GM23338 (cell line): ENCODE results near the gene CTXN1. TPM values are rescaled to one million over a fixed set of nuclear protein-coding genes. Genes with fewer than 3 reads are reported as not detected.

Source experiments
- ATAC-seq: fragments of 200-7000 bp; cut with Tn5 transposase; 3 replicates; pipeline ENCODE4 v1.9.1; 2020
- DNase-seq: peaks from one replicate; pipeline ENCODE4 v3.0.0-alpha.2; 2015; ENCODE audit warnings: low spot score
- H2AFZ ChIP-seq: fragments of 200-600 bp; sonication (generic); 2 replicates; pipeline ENCODE4 v1.8.0; 2016; ENCODE audit warnings: antibody characterized with exemption, mild to moderate bottlenecking, moderate library complexity
- H3F3A ChIP-seq: fragments of 200-600 bp; sonication (generic); replicated peaks from 2 replicates; pipeline ENCODE4 v1.8.0; 2017; ENCODE audit warnings: antibody characterized with exemption, mixed run types, low read depth
- H3K27ac ChIP-seq: fragments of 200-600 bp; sonication (generic); 2 replicates; pipeline ENCODE4 v1.6.1; 2016; ENCODE audit warnings: low read depth
- H3K27me3 ChIP-seq: fragments of 200-600 bp; sonication (generic); 2 replicates; pipeline ENCODE4 v1.8.0; 2016; ENCODE audit warnings: mild to moderate bottlenecking, mixed run types, moderate library complexity; ENCODE audit not compliant: insufficient read depth
- H3K36me3 ChIP-seq: fragments of 200-600 bp; sonication (generic); 2 replicates; pipeline ENCODE4 v1.8.0; 2016; ENCODE audit warnings: mild to moderate bottlenecking; ENCODE audit not compliant: insufficient read depth
- H3K4me1 ChIP-seq: fragments of 200-600 bp; sonication (generic); 2 replicates; pipeline ENCODE4 v1.8.0; 2016; ENCODE audit warnings: mild to moderate bottlenecking, moderate library complexity; ENCODE audit not compliant: insufficient read depth
- H3K4me2 ChIP-seq: fragments of 200-600 bp; sonication (generic); 2 replicates; pipeline ENCODE4 v1.7.1; 2017; ENCODE audit warnings: mixed run types
- H3K4me3 ChIP-seq: fragments of 200-600 bp; sonication (generic); 2 replicates; pipeline ENCODE4 v1.6.1; 2016; ENCODE audit warnings: mixed run types
- H3K79me2 ChIP-seq: fragments of 200-600 bp; sonication (generic); replicated peaks from 2 replicates; pipeline ENCODE4 v1.8.0; 2017; ENCODE audit warnings: mild to moderate bottlenecking; ENCODE audit not compliant: insufficient read depth
- H3K9me2 ChIP-seq: fragments of 200-600 bp; sonication (generic); 2 replicates; pipeline ENCODE4 v1.8.0; 2017; ENCODE audit not compliant: insufficient read depth
- H4K20me1 ChIP-seq: fragments of 200-600 bp; sonication (generic); replicated peaks from 2 replicates; pipeline ENCODE4 v1.8.0; 2017; ENCODE audit warnings: mild to moderate bottlenecking; ENCODE audit not compliant: insufficient read depth
- H3K27ac Mint-ChIP-seq: 2 replicates; pipeline ENCODE4 v1.8.0; 2020; ENCODE audit warnings: inconsistent platforms, mild to moderate bottlenecking, moderate library complexity, mixed read lengths
- H3K27me3 Mint-ChIP-seq: 3 replicates; pipeline ENCODE4 v1.8.0; 2022; ENCODE audit warnings: low read depth, mild to moderate bottlenecking, moderate library complexity, mixed read lengths, inconsistent platforms; ENCODE audit not compliant: insufficient read depth, poor library complexity
- H3K36me3 Mint-ChIP-seq: 3 replicates; pipeline ENCODE4 v1.8.0; 2021; ENCODE audit warnings: low read depth, mild to moderate bottlenecking, inconsistent platforms, moderate library complexity, mixed read lengths
- H3K4me1 Mint-ChIP-seq: 3 replicates; pipeline ENCODE4 v1.8.0; 2020; ENCODE audit warnings: mild to moderate bottlenecking, inconsistent platforms, mixed read lengths
- H3K4me3 Mint-ChIP-seq: 3 replicates; pipeline ENCODE4 v1.8.0; 2021; ENCODE audit warnings: moderate library complexity, mild to moderate bottlenecking, inconsistent platforms, mixed read lengths
- H3K9me3 Mint-ChIP-seq: 3 replicates; pipeline ENCODE4 v1.8.0; 2020; ENCODE audit warnings: moderate library complexity, mild to moderate bottlenecking, inconsistent platforms, mixed read lengths
- EZH2phosphoT487 ChIP-seq: fragments of 200-600 bp; sonication (generic); IDR thresholded peaks from one replicate; pipeline ENCODE4 v1.8.1; 2018; ENCODE audit warnings: antibody characterized with exemption; ENCODE audit not compliant: unreplicated experiment
- POLR2AphosphoS5 ChIP-seq: IDR thresholded peaks from 2 replicates; pipeline ENCODE4 v1.6.1; 2016; ENCODE audit warnings: antibody characterized with exemption, low read depth
- ZNF331 ChIP-seq: fragments of 250-450 bp; sonication (Bioruptor Pico); IDR thresholded peaks from 2 replicates; pipeline ENCODE4 v1.5.0; 2020; ENCODE audit warnings: low read depth, mild to moderate bottlenecking, moderate library complexity
- polyA plus RNA-seq: library from polyadenylated mRNA; unstranded; fragments of >200 nt; fragmentation: Nextera tagmentation; extraction: Ambion mirVana; gene quantifications from 2 replicates; pipeline ENCODE4 v1.2.1, GENCODE V29; 2016
- total RNA-seq: library from RNA; depleted of rRNA; stranded (reverse); fragments of >200 nt; shearing (Covaris generic); gene quantifications from 2 replicates; pipeline ENCODE4 v1.2.3, GENCODE V29; 2014
- TF ChIP-seq, protein P1 (sequence below), 2 experiments: fragments of 200-600 bp in 1 of 2; sonication (generic) in 1 of 2; conservative IDR thresholded peaks; 2 replicates each; pipeline versions ENCODE4 v1.5.1 to v1.6.1; 2016 to 2017; ENCODE audit warnings: antibody characterized with exemption in 2 of 2, low read depth in 2 of 2, mild to moderate bottlenecking in 2 of 2, moderate library complexity in 1 of 2
- TF ChIP-seq, protein P2 (sequence below): fragments of 250-450 bp; sonication (Bioruptor Pico); IDR thresholded peaks from 2 replicates; pipeline ENCODE4 v1.5.0; 2020; ENCODE audit warnings: mild to moderate bottlenecking, moderate library complexity

The CTXN1 gene
- total and polyA plus RNA-seq, 2 experiments from 2014 or later: 22.5 to 52.4 TPM

DNA sequence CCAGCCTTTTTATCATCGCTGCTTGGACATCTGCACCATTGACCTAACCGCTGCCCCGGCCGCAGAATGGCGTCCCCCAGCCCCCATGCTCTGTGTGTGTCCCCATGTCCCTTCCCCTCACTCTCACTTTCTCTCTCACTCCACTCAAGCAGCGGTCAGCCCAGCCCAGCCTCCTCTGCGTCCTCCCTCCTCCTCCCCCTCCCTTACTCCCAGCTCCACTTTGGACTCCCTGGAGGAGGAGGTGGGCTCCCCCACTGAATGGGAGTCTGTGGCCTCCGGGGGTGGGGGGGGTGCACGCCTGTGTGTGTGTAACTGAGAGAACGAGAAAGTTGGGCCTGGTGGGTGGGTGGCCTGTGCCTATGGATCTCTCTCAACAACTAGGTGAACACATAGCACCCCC lies 20.1 kb downstream of the CTXN1 start:
- Histone ChIP-seq H3K4me1 (peaks cover 11% of the 10 kb centered on the region), H3K4me2 (no peak overlapping the region), H3K36me3 (no peaks in the 10 kb centered on the region; the same call in 1 of the 2 replicates), H4K20me1 (no peaks in the 10 kb centered on the region; the same call in 1 of the 2 replicates), H3K27ac (no peak overlapping the region), H3F3A (peaks cover 8% of the 10 kb centered on the region; the same call in 1 of the 2 replicates), H3K79me2 (peaks cover 32% of the 10 kb centered on the region), H2AFZ (no peak overlapping the region), H3K27me3 (no peaks in the 10 kb centered on the region), H3K9me2 (no peaks in the 10 kb centered on the region), H3K4me3 (no peak overlapping the region)
- Mint-ChIP-seq H3K36me3 (peaks cover 13% of the 10 kb centered on the region), H3K4me1 (peaks cover 16% of the 10 kb centered on the region), H3K9me3 (peaks cover 6% of the 10 kb centered on the region; the same call in 1 of the 3 replicates), H3K27ac (no peak overlapping the region), H3K27me3 (peaks cover 27% of the 10 kb centered on the region), H3K4me3 (peak overlapping the region; percentile 64)
- DNase-seq (no peak), ATAC-seq (no peak)
- TF ChIP-seq ZNF331 (CRISPR knock-in tag) (no peak), EZH2phosphoT487 (no peak), POLR2AphosphoS5 (no peak)
- TF ChIP-seq, protein P1, sequence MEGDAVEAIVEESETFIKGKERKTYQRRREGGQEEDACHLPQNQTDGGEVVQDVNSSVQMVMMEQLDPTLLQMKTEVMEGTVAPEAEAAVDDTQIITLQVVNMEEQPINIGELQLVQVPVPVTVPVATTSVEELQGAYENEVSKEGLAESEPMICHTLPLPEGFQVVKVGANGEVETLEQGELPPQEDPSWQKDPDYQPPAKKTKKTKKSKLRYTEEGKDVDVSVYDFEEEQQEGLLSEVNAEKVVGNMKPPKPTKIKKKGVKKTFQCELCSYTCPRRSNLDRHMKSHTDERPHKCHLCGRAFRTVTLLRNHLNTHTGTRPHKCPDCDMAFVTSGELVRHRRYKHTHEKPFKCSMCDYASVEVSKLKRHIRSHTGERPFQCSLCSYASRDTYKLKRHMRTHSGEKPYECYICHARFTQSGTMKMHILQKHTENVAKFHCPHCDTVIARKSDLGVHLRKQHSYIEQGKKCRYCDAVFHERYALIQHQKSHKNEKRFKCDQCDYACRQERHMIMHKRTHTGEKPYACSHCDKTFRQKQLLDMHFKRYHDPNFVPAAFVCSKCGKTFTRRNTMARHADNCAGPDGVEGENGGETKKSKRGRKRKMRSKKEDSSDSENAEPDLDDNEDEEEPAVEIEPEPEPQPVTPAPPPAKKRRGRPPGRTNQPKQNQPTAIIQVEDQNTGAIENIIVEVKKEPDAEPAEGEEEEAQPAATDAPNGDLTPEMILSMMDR (conservative IDR thresholded peaks at IDR 0.05; ENCODE audit: low read depth in 2 of 2): no peak
- TF ChIP-seq, protein P2, sequence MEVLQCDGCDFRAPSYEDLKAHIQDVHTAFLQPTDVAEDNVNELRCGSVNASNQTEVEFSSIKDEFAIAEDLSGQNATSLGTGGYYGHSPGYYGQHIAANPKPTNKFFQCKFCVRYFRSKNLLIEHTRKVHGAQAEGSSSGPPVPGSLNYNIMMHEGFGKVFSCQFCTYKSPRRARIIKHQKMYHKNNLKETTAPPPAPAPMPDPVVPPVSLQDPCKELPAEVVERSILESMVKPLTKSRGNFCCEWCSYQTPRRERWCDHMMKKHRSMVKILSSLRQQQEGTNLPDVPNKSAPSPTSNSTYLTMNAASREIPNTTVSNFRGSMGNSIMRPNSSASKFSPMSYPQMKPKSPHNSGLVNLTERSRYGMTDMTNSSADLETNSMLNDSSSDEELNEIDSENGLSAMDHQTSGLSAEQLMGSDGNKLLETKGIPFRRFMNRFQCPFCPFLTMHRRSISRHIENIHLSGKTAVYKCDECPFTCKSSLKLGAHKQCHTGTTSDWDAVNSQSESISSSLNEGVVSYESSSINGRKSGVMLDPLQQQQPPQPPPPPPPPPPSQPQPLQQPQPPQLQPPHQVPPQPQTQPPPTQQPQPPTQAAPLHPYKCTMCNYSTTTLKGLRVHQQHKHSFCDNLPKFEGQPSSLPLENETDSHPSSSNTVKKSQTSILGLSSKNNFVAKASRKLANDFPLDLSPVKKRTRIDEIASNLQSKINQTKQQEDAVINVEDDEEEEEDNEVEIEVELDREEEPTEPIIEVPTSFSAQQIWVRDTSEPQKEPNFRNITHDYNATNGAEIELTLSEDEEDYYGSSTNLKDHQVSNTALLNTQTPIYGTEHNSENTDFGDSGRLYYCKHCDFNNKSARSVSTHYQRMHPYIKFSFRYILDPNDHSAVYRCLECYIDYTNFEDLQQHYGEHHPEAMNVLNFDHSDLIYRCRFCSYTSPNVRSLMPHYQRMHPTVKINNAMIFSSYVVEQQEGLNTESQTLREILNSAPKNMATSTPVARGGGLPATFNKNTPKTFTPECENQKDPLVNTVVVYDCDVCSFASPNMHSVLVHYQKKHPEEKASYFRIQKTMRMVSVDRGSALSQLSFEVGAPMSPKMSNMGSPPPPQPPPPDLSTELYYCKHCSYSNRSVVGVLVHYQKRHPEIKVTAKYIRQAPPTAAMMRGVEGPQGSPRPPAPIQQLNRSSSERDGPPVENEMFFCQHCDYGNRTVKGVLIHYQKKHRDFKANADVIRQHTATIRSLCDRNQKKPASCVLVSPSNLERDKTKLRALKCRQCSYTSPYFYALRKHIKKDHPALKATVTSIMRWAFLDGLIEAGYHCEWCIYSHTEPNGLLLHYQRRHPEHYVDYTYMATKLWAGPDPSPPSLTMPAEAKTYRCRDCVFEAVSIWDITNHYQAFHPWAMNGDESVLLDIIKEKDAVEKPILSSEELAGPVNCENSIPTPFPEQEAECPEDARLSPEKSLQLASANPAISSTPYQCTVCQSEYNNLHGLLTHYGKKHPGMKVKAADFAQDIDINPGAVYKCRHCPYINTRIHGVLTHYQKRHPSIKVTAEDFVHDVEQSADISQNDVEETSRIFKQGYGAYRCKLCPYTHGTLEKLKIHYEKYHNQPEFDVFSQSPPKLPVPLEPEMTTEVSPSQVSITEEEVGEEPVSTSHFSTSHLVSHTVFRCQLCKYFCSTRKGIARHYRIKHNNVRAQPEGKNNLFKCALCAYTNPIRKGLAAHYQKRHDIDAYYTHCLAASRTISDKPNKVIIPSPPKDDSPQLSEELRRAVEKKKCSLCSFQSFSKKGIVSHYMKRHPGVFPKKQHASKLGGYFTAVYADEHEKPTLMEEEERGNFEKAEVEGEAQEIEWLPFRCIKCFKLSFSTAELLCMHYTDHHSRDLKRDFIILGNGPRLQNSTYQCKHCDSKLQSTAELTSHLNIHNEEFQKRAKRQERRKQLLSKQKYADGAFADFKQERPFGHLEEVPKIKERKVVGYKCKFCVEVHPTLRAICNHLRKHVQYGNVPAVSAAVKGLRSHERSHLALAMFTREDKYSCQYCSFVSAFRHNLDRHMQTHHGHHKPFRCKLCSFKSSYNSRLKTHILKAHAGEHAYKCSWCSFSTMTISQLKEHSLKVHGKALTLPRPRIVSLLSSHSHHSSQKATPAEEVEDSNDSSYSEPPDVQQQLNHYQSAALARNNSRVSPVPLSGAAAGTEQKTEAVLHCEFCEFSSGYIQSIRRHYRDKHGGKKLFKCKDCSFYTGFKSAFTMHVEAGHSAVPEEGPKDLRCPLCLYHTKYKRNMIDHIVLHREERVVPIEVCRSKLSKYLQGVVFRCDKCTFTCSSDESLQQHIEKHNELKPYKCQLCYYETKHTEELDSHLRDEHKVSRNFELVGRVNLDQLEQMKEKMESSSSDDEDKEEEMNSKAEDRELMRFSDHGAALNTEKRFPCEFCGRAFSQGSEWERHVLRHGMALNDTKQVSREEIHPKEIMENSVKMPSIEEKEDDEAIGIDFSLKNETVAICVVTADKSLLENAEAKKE: no peak
